Natural killer cell treated with Interleukin-12 subunit alpha and Interleukin-12 subunit beta and Interleukin-15 and Interleukin-18, amount 100 ng/mL, for 72 hours (primary cell): Measurements from ENCODE around the gene OR5T2. TPM values are rescaled to one million over a fixed set of nuclear protein-coding genes. Genes with fewer than 3 reads are reported as not detected.
"Not testable (repeated sequence)": the region's sequence is repeated elsewhere in the genome, so short reads cannot be mapped to it uniquely, and the experiment has no call there.

Source experiments
- ATAC-seq, 2 donors: fragments of 150-1000 bp; cut with Tn5 transposase in 1 of 2; sonication (Bioruptor Pico), chemical (Tn5 transposase) in 1 of 2; 2 replicates each; pipeline ENCODE4 v1.10.0; 2021
- DNase-seq: peaks from one replicate; pipeline ENCODE4 v3.0.0; 2022; ENCODE audit warnings: low spot score
- H3K27ac Mint-ChIP-seq, 2 donors: 1 replicate in 1 of 2; 2 replicates in 1 of 2; pipeline ENCODE4 v1.8.0; 2022; ENCODE audit warnings: mixed read lengths in 2 of 2, mild to moderate bottlenecking in 1 of 2, moderate library complexity in 1 of 2
- H3K27me3 Mint-ChIP-seq, 2 donors: 1 replicate in 1 of 2; 2 replicates in 1 of 2; pipeline ENCODE4 v1.8.0; 2022; ENCODE audit warnings: mixed read lengths in 2 of 2
- H3K36me3 Mint-ChIP-seq: one replicate; pipeline ENCODE4 v1.8.0; 2022; ENCODE audit warnings: mixed read lengths
- H3K4me1 Mint-ChIP-seq, 2 donors: 1 replicate in 1 of 2; 2 replicates in 1 of 2; pipeline ENCODE4 v1.8.0; 2022; ENCODE audit warnings: low read depth in 2 of 2, mixed read lengths in 2 of 2, mild to moderate bottlenecking in 1 of 2
- H3K4me3 Mint-ChIP-seq: one replicate; pipeline ENCODE4 v1.8.0; 2022; ENCODE audit warnings: mixed read lengths
- H3K9me3 Mint-ChIP-seq: 2 replicates; pipeline ENCODE4 v1.8.0; 2022; ENCODE audit warnings: mixed read lengths
- total RNA-seq, 2 donors: library from RNA; stranded (reverse); gene quantifications; one replicate each; pipeline ENCODE4 v1.2.3, GENCODE V29; 2022

OR5T2 gene
- total RNA-seq: not detected

DNA sequence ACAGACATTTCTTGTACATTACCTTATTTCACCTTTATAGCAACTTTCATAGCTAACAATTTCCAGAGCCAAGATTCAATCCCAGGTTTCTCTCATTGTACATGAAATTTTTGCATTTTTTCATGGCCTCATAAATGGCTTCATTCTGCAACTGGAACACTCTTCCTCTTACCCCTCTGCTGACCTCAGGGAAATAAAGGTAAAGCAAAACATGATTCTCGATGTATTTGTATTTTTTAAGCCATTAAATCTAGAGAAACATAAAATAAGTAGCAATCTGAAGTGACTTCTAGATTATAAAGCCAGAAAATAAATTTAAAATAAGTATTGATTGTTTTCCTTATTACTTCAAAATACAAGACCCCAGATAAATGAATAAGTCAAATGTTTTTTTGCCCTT lies at the start of gene OR5T2:
OR5T2 (minus strand) TSS at position 101 of the 400 bp plus-strand sequence. CDS start 1,193 bp downstream, outside the sequence.
- no peaks in the 10 kb centered on the region for H3K4me1 Mint-ChIP-seq
- H3K27me3 Mint-ChIP-seq: no peaks in the 10 kb centered on the region
- no peak for DNase-seq
- H3K27ac Mint-ChIP-seq: no peak within 1 kb of the TSS
- H3K36me3 Mint-ChIP-seq: no peaks in the 10 kb centered on the region
- H3K4me3 Mint-ChIP-seq: no peak within 1 kb of the TSS
- ATAC-seq: no peak
- H3K9me3 Mint-ChIP-seq: peaks cover 22% of the 10 kb centered on the region

DNA sequence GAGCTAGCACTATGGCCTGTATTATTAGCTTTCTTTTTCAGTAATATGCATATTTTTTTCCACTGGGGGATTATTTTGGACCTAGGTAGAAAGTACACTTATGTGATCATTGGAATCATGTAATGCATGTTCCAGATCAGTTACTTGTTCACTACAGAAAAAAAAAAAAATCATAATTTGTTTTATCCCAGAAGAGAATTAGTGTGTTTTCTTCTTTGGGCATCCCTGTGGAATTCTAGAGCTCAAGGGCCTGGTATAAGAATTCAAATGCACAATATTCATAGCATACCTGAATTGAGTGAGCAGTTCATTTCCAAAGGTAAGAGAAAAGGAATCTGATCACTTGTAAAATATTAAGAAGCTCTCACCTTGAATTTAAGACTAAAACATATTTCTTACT lies 39.8 kb upstream of the OR5T2 start, which contains the start of gene OR5T1:
OR5T1 (plus strand) TSS at position 301 of the 400 bp plus-strand sequence. CDS start 1,485 bp downstream, outside the sequence.
- no peak within 1 kb of the TSS for H3K4me3 Mint-ChIP-seq
- H3K9me3 Mint-ChIP-seq: peaks cover 14% of the 10 kb centered on the region
- H3K4me1 Mint-ChIP-seq: no peaks in the 10 kb centered on the region
- H3K27ac Mint-ChIP-seq: no peak within 1 kb of the TSS
- DNase-seq: no peak
- no peaks in the 10 kb centered on the region for H3K27me3 Mint-ChIP-seq
- no peak for ATAC-seq
- peaks cover 6% of the 10 kb centered on the region for H3K36me3 Mint-ChIP-seq

DNA sequence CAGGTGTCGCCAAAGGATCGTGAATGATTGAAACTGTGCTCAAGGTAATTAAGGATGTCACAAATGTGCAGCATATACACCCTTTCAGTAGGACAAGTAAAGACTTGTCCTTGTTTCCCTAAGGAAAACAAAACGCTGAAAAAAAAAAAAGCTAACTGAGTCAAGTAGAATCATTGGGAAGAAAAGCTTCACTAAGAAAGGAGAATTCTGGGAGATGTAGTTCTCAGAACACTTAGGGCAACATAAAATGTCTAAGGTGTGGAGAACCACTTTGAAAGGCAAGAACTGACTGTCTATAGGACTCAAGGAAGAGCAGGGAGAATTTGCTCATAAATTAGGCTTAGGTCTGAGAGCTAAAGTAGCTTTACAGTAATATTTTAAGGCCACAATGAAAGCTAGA lies 37.0 kb upstream of the OR5T2 start:
- ATAC-seq (no peak), DNase-seq (no peak)
- no peak overlapping the region for H3K4me3 Mint-ChIP-seq
- no peak overlapping the region for H3K27ac Mint-ChIP-seq
- no peaks in the 10 kb centered on the region for H3K27me3 Mint-ChIP-seq
- no peaks in the 10 kb centered on the region for H3K4me1 Mint-ChIP-seq
- peaks cover 16% of the 10 kb centered on the region for H3K9me3 Mint-ChIP-seq
- peaks cover 14% of the 10 kb centered on the region for H3K36me3 Mint-ChIP-seq

DNA sequence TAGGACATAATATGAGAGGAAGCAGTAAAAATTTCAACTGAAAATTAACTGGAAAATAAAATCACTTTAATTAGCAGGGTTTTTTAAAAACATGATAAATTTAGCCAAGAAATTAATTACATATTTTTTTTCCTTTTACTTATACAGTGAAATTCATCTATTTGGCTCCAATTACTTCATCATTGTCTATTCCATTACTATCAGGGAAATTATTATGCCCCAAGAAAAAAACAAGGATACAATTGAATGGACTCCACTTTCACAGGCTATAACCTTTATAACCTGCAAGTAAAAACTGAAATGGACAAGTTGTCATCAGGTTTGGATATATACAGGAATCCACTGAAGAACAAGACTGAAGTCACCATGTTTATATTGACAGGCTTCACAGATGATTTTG lies 17.9 kb upstream of the OR5T2 start, which contains the start of gene OR5T3:
OR5T3 (plus strand) TSS at position 301 of the 400 bp plus-strand sequence; CDS start at position 301, 0 bp downstream.
- Mint-ChIP-seq H3K4me3 (no peak within 1 kb of the TSS), H3K9me3 (peaks cover 24% of the 10 kb centered on the region), H3K27ac (no peak within 1 kb of the TSS), H3K4me1 (no peaks in the 10 kb centered on the region), H3K27me3 (no peaks in the 10 kb centered on the region), H3K36me3 (peaks cover 4% of the 10 kb centered on the region)
- ATAC-seq (no peak), DNase-seq (no peak)

DNA sequence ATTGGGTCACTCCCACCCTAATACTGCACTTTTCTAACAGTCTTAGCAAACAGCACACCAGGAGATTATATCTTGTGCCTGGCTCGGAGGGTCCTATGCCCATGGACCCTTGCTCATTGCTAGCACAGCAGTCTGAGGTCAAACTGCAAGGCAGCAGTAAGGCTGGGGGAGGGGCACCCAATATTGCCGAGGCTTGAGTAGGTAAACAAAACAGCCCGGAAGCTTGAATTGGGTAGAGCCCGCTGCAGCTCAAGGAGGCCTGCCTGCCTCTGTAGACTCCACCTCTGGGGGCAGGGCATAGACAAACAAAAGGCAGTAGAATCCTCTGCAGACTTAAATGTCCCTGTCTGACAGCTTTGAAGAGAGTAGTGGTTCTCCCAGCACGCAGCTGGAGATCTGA lies 14.3 kb downstream of the OR5T2 start:
- Mint-ChIP-seq H3K9me3 (peaks cover 28% of the 10 kb centered on the region), H3K36me3 (peaks cover 35% of the 10 kb centered on the region)
- H3K4me1 Mint-ChIP-seq, H3K4me3 Mint-ChIP-seq, H3K27me3 Mint-ChIP-seq, H3K27ac Mint-ChIP-seq, DNase-seq, ATAC-seq: not testable (repeated sequence)

DNA sequence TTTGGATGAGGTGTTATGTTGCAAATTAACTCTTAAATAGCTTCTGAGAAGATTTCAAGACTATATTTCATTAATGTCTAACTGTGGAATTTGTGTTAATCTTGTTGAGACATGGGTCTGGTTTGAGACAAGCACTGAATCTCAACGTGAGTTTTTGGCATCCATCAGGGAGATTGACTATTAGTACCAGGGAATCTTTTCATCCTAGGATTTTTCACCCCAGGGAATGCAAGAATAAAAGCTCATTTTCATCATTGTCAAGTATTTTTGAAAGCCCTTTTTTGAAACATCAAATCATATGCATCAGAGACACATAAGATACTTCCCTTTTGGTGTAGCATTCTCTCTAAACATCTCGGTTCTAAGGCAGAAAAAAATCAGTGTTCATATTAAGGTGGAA lies 19.5 kb downstream of the OR5T2 start:
- Mint-ChIP-seq H3K36me3 (peaks cover 27% of the 10 kb centered on the region), H3K9me3 (peaks cover 25% of the 10 kb centered on the region), H3K27me3 (no peaks in the 10 kb centered on the region), H3K4me3 (no peak overlapping the region), H3K27ac (no peak overlapping the region), H3K4me1 (no peaks in the 10 kb centered on the region)
- ATAC-seq (no peak), DNase-seq (no peak)

DNA sequence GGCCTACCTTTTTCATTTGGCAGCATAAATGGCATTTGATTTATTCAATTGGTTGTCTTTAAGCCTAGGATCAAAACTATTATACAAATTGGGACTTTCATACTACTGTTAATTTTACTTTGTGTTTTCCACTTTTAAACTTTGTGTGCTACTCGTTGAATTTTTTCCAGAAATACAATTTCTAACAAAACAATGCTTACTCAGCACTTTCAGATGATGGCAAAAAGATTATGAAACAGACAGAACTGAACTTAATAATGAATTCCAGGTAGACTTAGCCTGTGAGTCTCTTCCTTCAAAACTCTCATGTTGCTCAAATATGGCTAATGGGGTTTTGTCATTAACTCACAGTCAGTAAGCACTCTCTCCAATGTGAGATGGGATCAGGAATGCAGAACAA lies 26.3 kb downstream of the OR5T2 start:
- DNase-seq (no peak), ATAC-seq (no peak)
- H3K4me3 Mint-ChIP-seq: no peak overlapping the region
- H3K36me3 Mint-ChIP-seq: peaks cover 18% of the 10 kb centered on the region
- no peaks in the 10 kb centered on the region for H3K4me1 Mint-ChIP-seq
- peaks cover 21% of the 10 kb centered on the region for H3K9me3 Mint-ChIP-seq
- no peaks in the 10 kb centered on the region for H3K27me3 Mint-ChIP-seq
- no peak overlapping the region for H3K27ac Mint-ChIP-seq

DNA sequence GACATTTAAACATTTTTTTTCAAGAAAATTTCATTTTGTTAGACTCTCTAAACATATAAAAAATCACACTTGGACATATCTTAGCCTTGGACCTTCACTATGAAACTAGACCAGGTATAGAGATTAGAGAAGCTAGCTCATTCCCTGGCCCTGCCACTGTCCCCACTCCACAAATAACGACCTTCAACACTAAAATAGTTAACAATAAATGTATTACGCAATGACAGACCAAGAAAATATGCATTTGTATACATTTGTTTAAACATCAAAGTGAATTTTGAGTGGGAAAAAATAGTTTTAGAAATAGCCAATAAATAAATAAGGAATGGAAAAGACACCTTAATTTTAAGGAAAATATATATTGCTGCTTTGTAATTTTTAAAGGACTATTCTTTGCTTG lies 36.7 kb downstream of the OR5T2 start:
- ATAC-seq: no peak
- no peak overlapping the region for H3K4me3 Mint-ChIP-seq
- no peaks in the 10 kb centered on the region for H3K36me3 Mint-ChIP-seq
- no peak for DNase-seq
- no peak overlapping the region for H3K27ac Mint-ChIP-seq
- no peaks in the 10 kb centered on the region for H3K27me3 Mint-ChIP-seq
- no peaks in the 10 kb centered on the region for H3K4me1 Mint-ChIP-seq
- peaks cover 18% of the 10 kb centered on the region for H3K9me3 Mint-ChIP-seq

DNA sequence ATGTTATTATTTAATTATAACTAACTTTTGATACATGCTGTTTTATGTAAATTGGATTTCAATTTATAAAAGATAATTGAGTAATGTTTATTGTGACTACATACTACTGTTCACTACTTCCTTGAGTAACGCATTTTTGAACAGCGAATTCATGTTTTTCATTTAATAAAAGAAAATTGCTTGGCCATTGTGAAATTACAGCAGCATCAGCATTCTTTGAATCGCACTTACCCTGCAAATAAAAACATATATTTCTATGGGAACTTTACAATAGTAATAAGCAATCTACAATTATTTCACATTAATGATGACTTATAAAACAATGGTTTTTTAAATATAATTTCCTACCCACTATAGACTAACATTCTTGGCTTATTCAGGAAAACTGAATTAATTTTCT lies 37.4 kb downstream of the OR5T2 start:
- DNase-seq (no peak), ATAC-seq (no peak)
- Mint-ChIP-seq H3K27me3 (no peaks in the 10 kb centered on the region), H3K9me3 (peaks cover 18% of the 10 kb centered on the region), H3K36me3 (no peaks in the 10 kb centered on the region), H3K4me3 (no peak overlapping the region), H3K4me1 (no peaks in the 10 kb centered on the region), H3K27ac (no peak overlapping the region)

DNA sequence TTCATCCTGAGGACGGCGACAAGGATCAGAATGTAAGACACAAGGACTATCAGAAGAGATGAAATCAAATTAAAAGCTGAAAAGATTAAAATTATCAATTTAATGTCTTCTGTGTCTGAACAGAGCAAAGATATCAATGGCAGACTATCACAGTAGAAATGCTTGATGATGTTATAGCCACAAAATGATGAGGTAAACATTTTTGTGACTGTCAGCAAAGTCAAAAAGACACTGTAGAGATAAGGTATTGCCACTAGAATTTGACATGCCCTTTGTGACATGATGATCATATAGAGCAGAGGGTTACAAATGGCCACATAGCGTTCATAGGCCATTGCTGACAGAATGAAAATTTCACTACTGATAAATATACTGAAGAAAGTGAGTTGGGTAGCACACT lies 45.5 kb downstream of the OR5T2 start:
- Mint-ChIP-seq H3K27ac (no peak overlapping the region), H3K4me1 (no peaks in the 10 kb centered on the region), H3K27me3 (no peaks in the 10 kb centered on the region), H3K36me3 (peaks cover 5% of the 10 kb centered on the region), H3K9me3 (peaks cover 21% of the 10 kb centered on the region), H3K4me3 (no peak overlapping the region)
- ATAC-seq (no peak), DNase-seq (no peak)

DNA sequence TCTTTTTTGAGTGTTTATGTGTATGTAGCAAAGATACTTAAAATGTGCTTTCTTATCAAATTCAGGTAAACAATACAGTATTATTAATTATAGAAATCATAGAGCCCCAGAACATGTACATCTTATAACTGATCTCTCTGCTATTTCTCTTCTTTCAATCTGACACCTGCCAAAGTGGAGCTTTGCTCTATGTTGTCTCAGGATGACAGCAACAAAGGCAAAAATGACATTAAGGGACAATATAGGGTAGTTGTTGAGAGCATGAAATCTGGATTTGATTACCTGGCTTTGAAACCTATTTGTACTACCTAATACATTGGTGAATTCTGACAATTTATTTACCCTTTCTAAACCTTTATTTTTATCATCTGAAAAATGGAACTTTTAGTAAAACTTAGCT lies 50.6 kb downstream of the OR5T2 start:
- Mint-ChIP-seq H3K27me3 (no peaks in the 10 kb centered on the region), H3K36me3 (peaks cover 11% of the 10 kb centered on the region), H3K27ac (no peak overlapping the region), H3K4me3 (no peak overlapping the region), H3K4me1 (no peaks in the 10 kb centered on the region), H3K9me3 (peaks cover 23% of the 10 kb centered on the region)
- DNase-seq (no peak), ATAC-seq (no peak)

Other genes with a start within 250 kb of the OR5T2 start
- gene OR5F1, start 239.6 kb downstream of the OR5T2 start, total RNA-seq: not detected
- gene OR5AS1, start 206.6 kb downstream of the OR5T2 start, total RNA-seq: not detected
- gene OR8I2, start 140.9 kb downstream of the OR5T2 start, total RNA-seq: not detected
- not detected for gene OR8H2, start 130.6 kb downstream of the OR5T2 start, total RNA-seq
- not detected for gene OR8H3, start 111.9 kb downstream of the OR5T2 start, total RNA-seq
- not detected for gene OR8J3, start 94.1 kb downstream of the OR5T2 start, total RNA-seq
- gene OR8K5, start 73.9 kb downstream of the OR5T2 start, total RNA-seq: not detected
- gene OR5J2, start 57.6 kb downstream of the OR5T2 start, total RNA-seq: not detected
- gene OR5T3, start 18.0 kb upstream of the OR5T2 start, total RNA-seq: not detected
- gene OR5T1, start 39.9 kb upstream of the OR5T2 start, total RNA-seq: not detected
- gene OR8H1, start 58.0 kb upstream of the OR5T2 start, total RNA-seq: not detected
- gene OR8K3, start 80.9 kb upstream of the OR5T2 start, total RNA-seq: not detected
- gene OR8K1, start 111.8 kb upstream of the OR5T2 start, total RNA-seq: not detected
- gene OR8J1, start 120.0 kb upstream of the OR5T2 start, total RNA-seq: not detected
- gene OR8U1, start 141.4 kb upstream of the OR5T2 start, total RNA-seq: not detected
- gene OR5AL1, start 178.4 kb upstream of the OR5T2 start, total RNA-seq: not detected
- gene OR5M3, start 239.1 kb upstream of the OR5T2 start, total RNA-seq: not detected